ENCODE results near the gene AQP3.
"Not testable (repeated sequence)": the region's sequence is repeated elsewhere in the genome, so short reads cannot be mapped to it uniquely, and the experiment has no call there.

The AQP3 gene

GRCh38 chr9:33407061-33407460 is 40.3 kb downstream of the AQP3 start:
- no peak for DNase-seq

- no peak for DNase-seq
Measured at GRCh38 chr9:33404788-33405362, 42.5 kb downstream of the AQP3 start.

GRCh38 chr9:33403941-33404787 is 43.2 kb downstream of the AQP3 start:
- DNase-seq = no peak

GRCh38 chr9:33402371-33402770 is 45.0 kb downstream of the AQP3 start, which contains the start of gene AQP7:
AQP7 (minus strand) TSS chr9:33402568; CDS start chr9:33401262, 1,306 bp downstream.
- not testable (repeated sequence) for DNase-seq

GRCh38 chr9:33401809-33402208 is 45.6 kb downstream of the AQP3 start:
- DNase-seq = not testable (repeated sequence)

GRCh38 chr9:33399047-33399446 is 48.3 kb downstream of the AQP3 start:
- not testable (repeated sequence) for DNase-seq

- not testable (repeated sequence) for DNase-seq
Measured at GRCh38 chr9:33397801-33398200, 49.6 kb downstream of the AQP3 start.

GRCh38 chr9:33395159-33395879 is 52.1 kb downstream of the AQP3 start:
- DNase-seq = not testable (repeated sequence)

GRCh38 chr9:33393986-33394385 is 53.4 kb downstream of the AQP3 start:
- not testable (repeated sequence) for DNase-seq

- DNase-seq = no peak
Measured at GRCh38 chr9:33393581-33393980, 53.8 kb downstream of the AQP3 start.

- DNase-seq = not testable (repeated sequence)
Measured at GRCh38 chr9:33392591-33393021, 54.8 kb downstream of the AQP3 start.
